ENCODE measurements around the gene RAB11FIP5. TPM values are rescaled to one million over a fixed set of nuclear protein-coding genes. Genes with fewer than 3 reads are reported as not detected.

Gene RAB11FIP5
- total RNA-seq, 2 experiments from 2014 or later: 12.6 to 13.8 TPM

GRCh38 chr2:73080321-73081131 lies 32.2 kb downstream of the RAB11FIP5 start:
- Mint-ChIP-seq H3K4me1 (ENCODE audit: low read depth) (no peaks in the 10 kb centered on the region), H3K4me3 (no peak overlapping the region), H3K36me3 (ENCODE audit: low read depth) (no peaks in the 10 kb centered on the region), H3K27ac (no peak overlapping the region), H3K9me3 (no peaks in the 10 kb centered on the region), H3K27me3 (no peaks in the 10 kb centered on the region)
- H3K9me3 ChIP-seq (ENCODE audit: control insufficient read depth in 1 of 2, insufficient read depth in 1 of 2, low read length in 2 of 2): no peaks in the 10 kb centered on the region
- H3K27ac ChIP-seq (ENCODE audit: low read depth in 1 of 2, low read length in 2 of 2): no peak overlapping the region
- H3K4me1 ChIP-seq (ENCODE audit: insufficient read depth, low read length): no peaks in the 10 kb centered on the region
- intact Hi-C loops (cut with DNase I, micrococcal nuclease): no loop called here
- ChIA-PET POLR2A (interaction anchor here (1.5 kb wide), 1 partner anchor 9 kb away, joined by 3 read pairs; the partner anchor contains the start of gene SFXN5), CTCF (interaction anchor here (2.0 kb wide), 1 partner anchor 97 kb away, joined by 6 read pairs; no protein-coding TSS in a partner anchor)
- ATAC-seq (ENCODE audit: poor library complexity) (no peak), DNase-seq (no peak)
- no peaks in the 10 kb centered on the region for H3K27me3 ChIP-seq (ENCODE audit: control insufficient read depth in 1 of 2, insufficient read depth in 2 of 2, low read length in 2 of 2)
- H3K36me3 ChIP-seq (ENCODE audit: insufficient read depth, low read length): no peaks in the 10 kb centered on the region
- TF ChIP-seq CTCF (IDR thresholded peaks at IDR 0.05): no peak
- H3K4me3 ChIP-seq (ENCODE audit: low read length): no peak overlapping the region

GRCh38 chr2:73079636-73080035 lies 33.1 kb downstream of the RAB11FIP5 start:
- no peaks in the 10 kb centered on the region for H3K4me1 ChIP-seq (ENCODE audit: insufficient read depth, low read length)
- no peaks in the 10 kb centered on the region for H3K36me3 Mint-ChIP-seq (ENCODE audit: low read depth)
- intact Hi-C loops (cut with DNase I, micrococcal nuclease): loop anchor here in 1 of 2 experiments (10.0 kb wide), 1 partner anchor 305 kb away; the partner anchor contains the start of gene ALMS1
- no peak for TF ChIP-seq CTCF (IDR thresholded peaks at IDR 0.05)
- H3K27ac ChIP-seq (ENCODE audit: low read depth in 1 of 2, low read length in 2 of 2): no peak overlapping the region
- H3K9me3 Mint-ChIP-seq: no peaks in the 10 kb centered on the region
- no peak overlapping the region for H3K4me3 ChIP-seq (ENCODE audit: low read length)
- no peak for ATAC-seq (ENCODE audit: poor library complexity)
- H3K4me1 Mint-ChIP-seq (ENCODE audit: low read depth): no peaks in the 10 kb centered on the region
- ChIA-PET POLR2A (no interaction called here), CTCF (no interaction called here)
- no peak for DNase-seq
- no peaks in the 10 kb centered on the region for H3K27me3 ChIP-seq (ENCODE audit: control insufficient read depth in 1 of 2, insufficient read depth in 2 of 2, low read length in 2 of 2)
- H3K27me3 Mint-ChIP-seq: no peaks in the 10 kb centered on the region
- no peak overlapping the region for H3K4me3 Mint-ChIP-seq
- H3K36me3 ChIP-seq (ENCODE audit: insufficient read depth, low read length): peaks cover 2% of the 10 kb centered on the region
- no peak overlapping the region for H3K27ac Mint-ChIP-seq
- no peaks in the 10 kb centered on the region for H3K9me3 ChIP-seq (ENCODE audit: control insufficient read depth in 1 of 2, insufficient read depth in 1 of 2, low read length in 2 of 2)

- ATAC-seq (ENCODE audit: poor library complexity): no peak
- CTCF ChIA-PET: no interaction called here
- H3K27ac Mint-ChIP-seq: no peak overlapping the region
- no peaks in the 10 kb centered on the region for H3K9me3 Mint-ChIP-seq
- no peaks in the 10 kb centered on the region for H3K4me1 Mint-ChIP-seq (ENCODE audit: low read depth)
- peaks cover 2% of the 10 kb centered on the region for H3K36me3 ChIP-seq (ENCODE audit: insufficient read depth, low read length)
- H3K27me3 ChIP-seq (ENCODE audit: control insufficient read depth in 1 of 2, insufficient read depth in 2 of 2, low read length in 2 of 2): no peaks in the 10 kb centered on the region
- TF ChIP-seq CTCF (IDR thresholded peaks at IDR 0.05): no peak
- no peak overlapping the region for H3K4me3 Mint-ChIP-seq
- H3K36me3 Mint-ChIP-seq (ENCODE audit: low read depth): no peaks in the 10 kb centered on the region
- no peaks in the 10 kb centered on the region for H3K27me3 Mint-ChIP-seq
- H3K27ac ChIP-seq (ENCODE audit: low read depth in 1 of 2, low read length in 2 of 2): no peak overlapping the region
- no peaks in the 10 kb centered on the region for H3K4me1 ChIP-seq (ENCODE audit: insufficient read depth, low read length)
- no peak for DNase-seq
- H3K9me3 ChIP-seq (ENCODE audit: control insufficient read depth in 1 of 2, insufficient read depth in 1 of 2, low read length in 2 of 2): no peaks in the 10 kb centered on the region
- no peak overlapping the region for H3K4me3 ChIP-seq (ENCODE audit: low read length)
- intact Hi-C loops (cut with DNase I, micrococcal nuclease): loop anchor here in 1 of 2 experiments (10.0 kb wide), 1 partner anchor 306 kb away; the partner anchor contains the start of gene ALMS1
- POLR2A ChIA-PET: no interaction called here
Measured at GRCh38 chr2:73078457-73079411, 34.0 kb downstream of the RAB11FIP5 start.

Data from CD4-positive, alpha-beta T cell (primary cell).